ENCODE data around the gene TTC38. TPM values are rescaled to one million over a fixed set of nuclear protein-coding genes. Genes with fewer than 3 reads are reported as not detected.
"Not testable (repeated sequence)": the region's sequence is repeated elsewhere in the genome, so short reads cannot be mapped to it uniquely, and the experiment has no call there.

Gene TTC38
- total RNA-seq, 2 donors from 2014 or later: 10.1 to 16.5 TPM

GRCh38 chr22:46251266-46251665, 16.5 kb upstream of the TTC38 start:
- Mint-ChIP-seq H3K27ac (peak overlapping the region; percentile 85), H3K4me1 (ENCODE audit: low read depth) (peaks cover 34% of the 10 kb centered on the region), H3K36me3 (ENCODE audit: insufficient read depth in 2 of 2) (peaks cover 1 to 3% of the 10 kb centered on the region in 2 donors), H3K9me3 (peaks cover 1 to 4% of the 10 kb centered on the region in 2 donors), H3K4me3 (peak overlapping the region; percentile 86 to 89), H3K27me3 (ENCODE audit: low read depth) (peaks cover 2% of the 10 kb centered on the region)
- ATAC-seq (replicated peaks in 1 of 2) (no peak), DNase-seq (no peak)

GRCh38 chr22:46251816-46252380, 15.9 kb upstream of the TTC38 start:
- peaks cover 1 to 3% of the 10 kb centered on the region in 2 donors for H3K36me3 Mint-ChIP-seq (ENCODE audit: insufficient read depth in 2 of 2)
- peak overlapping the region; percentile 86 to 89 for H3K4me3 Mint-ChIP-seq
- H3K4me1 Mint-ChIP-seq (ENCODE audit: low read depth): peaks cover 34% of the 10 kb centered on the region
- H3K27ac Mint-ChIP-seq: peak overlapping the region; percentile 85
- peaks cover 1 to 4% of the 10 kb centered on the region in 2 donors for H3K9me3 Mint-ChIP-seq
- ATAC-seq (replicated peaks in 1 of 2): peak in 1 of 2 donors; percentile 20
- peak in 1 of 2 donors; percentile 15 for DNase-seq
- peaks cover 8% of the 10 kb centered on the region for H3K27me3 Mint-ChIP-seq (ENCODE audit: low read depth)

- DNase-seq (no peak), ATAC-seq (replicated peaks in 1 of 2) (no peak)
- peaks cover 2 to 4% of the 10 kb centered on the region in 2 donors for H3K9me3 Mint-ChIP-seq
- H3K4me3 Mint-ChIP-seq: no peak overlapping the region
- peaks cover 42% of the 10 kb centered on the region for H3K27me3 Mint-ChIP-seq (ENCODE audit: low read depth)
- H3K4me1 Mint-ChIP-seq (ENCODE audit: low read depth): peaks cover 23% of the 10 kb centered on the region
- H3K27ac Mint-ChIP-seq: no peak overlapping the region
- H3K36me3 Mint-ChIP-seq (ENCODE audit: insufficient read depth in 2 of 2): peaks cover 2 to 3% of the 10 kb centered on the region in 2 donors
These were observed 11.3 kb upstream of the TTC38 start for GRCh38 chr22:46256358-46256958.

- H3K27me3 Mint-ChIP-seq (ENCODE audit: low read depth): peaks cover 61% of the 10 kb centered on the region
- DNase-seq: no peak
- H3K27ac Mint-ChIP-seq: no peak overlapping the region
- peaks cover 9% of the 10 kb centered on the region for H3K4me1 Mint-ChIP-seq (ENCODE audit: low read depth)
- ATAC-seq (replicated peaks in 1 of 2): no peak
- peaks cover 0 to 1% of the 10 kb centered on the region in 2 donors for H3K9me3 Mint-ChIP-seq
- no peak overlapping the region for H3K4me3 Mint-ChIP-seq
- H3K36me3 Mint-ChIP-seq (ENCODE audit: insufficient read depth in 2 of 2): peaks cover 1 to 6% of the 10 kb centered on the region in 2 donors
These were observed 8.4 kb upstream of the TTC38 start for GRCh38 chr22:46259374-46259773.

GRCh38 chr22:46260038-46260437, 7.8 kb upstream of the TTC38 start:
- Mint-ChIP-seq H3K27me3 (ENCODE audit: low read depth) (peaks cover 66% of the 10 kb centered on the region), H3K27ac (no peak overlapping the region), H3K4me3 (no peak overlapping the region), H3K36me3 (ENCODE audit: insufficient read depth in 2 of 2) (peaks cover 1 to 8% of the 10 kb centered on the region in 2 donors), H3K4me1 (ENCODE audit: low read depth) (peaks cover 2% of the 10 kb centered on the region), H3K9me3 (peaks cover 0 to 3% of the 10 kb centered on the region in 2 donors)
- DNase-seq (no peak), ATAC-seq (replicated peaks in 1 of 2) (no peak)

- peaks cover 6% of the 10 kb centered on the region for H3K4me1 Mint-ChIP-seq (ENCODE audit: low read depth)
- H3K27ac Mint-ChIP-seq: no peak overlapping the region
- peak; percentile 64 to 66 for DNase-seq
- H3K4me3 Mint-ChIP-seq: peak overlapping the region in 1 of 2 donors; percentile 69
- H3K9me3 Mint-ChIP-seq: peaks cover 1 to 3% of the 10 kb centered on the region in 2 donors
- peak; percentile 83 to 84 for ATAC-seq (replicated peaks in 1 of 2)
- H3K27me3 Mint-ChIP-seq (ENCODE audit: low read depth): peaks cover 77% of the 10 kb centered on the region
- H3K36me3 Mint-ChIP-seq (ENCODE audit: insufficient read depth in 2 of 2): peaks cover 12 to 19% of the 10 kb centered on the region in 2 donors
These were observed 5.2 kb upstream of the TTC38 start for GRCh38 chr22:46262449-46263215.

GRCh38 chr22:46263216-46263590, 4.6 kb upstream of the TTC38 start, which contains the start of gene PKDREJ:
PKDREJ (minus strand) TSS chr22:46263343; CDS start chr22:46263322, 21 bp downstream.
- Mint-ChIP-seq H3K36me3 (ENCODE audit: insufficient read depth in 2 of 2) (peaks cover 12 to 19% of the 10 kb centered on the region in 2 donors), H3K4me3 (peak within 1 kb of the TSS; percentile 57 to 73)

GRCh38 chr22:46264520-46264919, 3.3 kb upstream of the TTC38 start:
- Mint-ChIP-seq H3K36me3 (ENCODE audit: insufficient read depth in 2 of 2) (peaks cover 12 to 19% of the 10 kb centered on the region in 2 donors), H3K27me3 (ENCODE audit: low read depth) (peaks cover 67% of the 10 kb centered on the region), H3K4me1 (ENCODE audit: low read depth) (peaks cover 11% of the 10 kb centered on the region)
- not testable (repeated sequence) for ATAC-seq (replicated peaks in 1 of 2); H3K27ac Mint-ChIP-seq; H3K4me3 Mint-ChIP-seq; DNase-seq; H3K9me3 Mint-ChIP-seq

More at GRCh38 chr22:46263216-46263590, 4.6 kb upstream of the TTC38 start, which contains the start of gene PKDREJ:
- Mint-ChIP-seq H3K4me1 (ENCODE audit: low read depth) (peaks cover 8% of the 10 kb centered on the region), H3K9me3 (peaks cover 1 to 3% of the 10 kb centered on the region in 2 donors), H3K27ac (no peak within 1 kb of the TSS), H3K27me3 (ENCODE audit: low read depth) (peaks cover 78% of the 10 kb centered on the region)
- ATAC-seq (replicated peaks in 1 of 2) (no peak), DNase-seq (no peak)

- H3K27ac Mint-ChIP-seq; ATAC-seq (replicated peaks in 1 of 2); H3K4me3 Mint-ChIP-seq; H3K9me3 Mint-ChIP-seq; DNase-seq: not testable (repeated sequence)
- H3K36me3 Mint-ChIP-seq (ENCODE audit: insufficient read depth in 2 of 2): peaks cover 12 to 19% of the 10 kb centered on the region in 2 donors
- peaks cover 58% of the 10 kb centered on the region for H3K27me3 Mint-ChIP-seq (ENCODE audit: low read depth)
- H3K4me1 Mint-ChIP-seq (ENCODE audit: low read depth): peaks cover 11% of the 10 kb centered on the region
These were observed 2.2 kb upstream of the TTC38 start for GRCh38 chr22:46265627-46266026.

GRCh38 chr22:46269564-46269963, 1.8 kb downstream of the TTC38 start:
- Mint-ChIP-seq H3K9me3 (peaks cover 1 to 2% of the 10 kb centered on the region in 2 donors), H3K27ac (no peak overlapping the region), H3K27me3 (ENCODE audit: low read depth) (peaks cover 28% of the 10 kb centered on the region), H3K4me1 (ENCODE audit: low read depth) (peaks cover 11% of the 10 kb centered on the region), H3K36me3 (ENCODE audit: insufficient read depth in 2 of 2) (peaks cover 10 to 11% of the 10 kb centered on the region in 2 donors), H3K4me3 (peak overlapping the region; percentile 24 to 96)
- no peak for DNase-seq
- no peak for ATAC-seq (replicated peaks in 1 of 2)

- Mint-ChIP-seq H3K9me3 (no peaks in the 10 kb centered on the region), H3K4me1 (ENCODE audit: low read depth) (peaks cover 8% of the 10 kb centered on the region), H3K27ac (no peak overlapping the region), H3K27me3 (ENCODE audit: low read depth) (peaks cover 5% of the 10 kb centered on the region), H3K4me3 (no peak overlapping the region), H3K36me3 (ENCODE audit: insufficient read depth in 2 of 2) (peaks cover 3% of the 10 kb centered on the region in 2 donors)
- DNase-seq (no peak), ATAC-seq (replicated peaks in 1 of 2) (no peak)
These were observed 4.4 kb downstream of the TTC38 start for GRCh38 chr22:46272196-46272595.

GRCh38 chr22:46272762-46273431, 5.1 kb downstream of the TTC38 start:
- H3K27ac Mint-ChIP-seq: no peak overlapping the region
- H3K4me1 Mint-ChIP-seq (ENCODE audit: low read depth): peaks cover 5% of the 10 kb centered on the region
- no peaks in the 10 kb centered on the region for H3K9me3 Mint-ChIP-seq
- ATAC-seq (replicated peaks in 1 of 2) (no peak), DNase-seq (no peak)
- H3K27me3 Mint-ChIP-seq (ENCODE audit: low read depth): no peaks in the 10 kb centered on the region
- no peak overlapping the region for H3K4me3 Mint-ChIP-seq
- H3K36me3 Mint-ChIP-seq (ENCODE audit: insufficient read depth in 2 of 2): peaks cover 3% of the 10 kb centered on the region in 2 donors
